HEK293T (cell line): ENCODE data around the gene ARHGAP21.
A peak's percentile ranks its signal among the peaks of the same experiment; 100 is the strongest.

Source experiments
- CTCF ChIA-PET: fragments of 350-600 bp; formaldehyde crosslinking; extraction: SDS; loops from one replicate; lab custom pipeline; 2021; ENCODE audit warnings: antibody characterized with exemption, inconsistent platforms; lab: Yijun Ruan, JAX
- POLR2A ChIA-PET: fragments of 350-600 bp; formaldehyde crosslinking; extraction: SDS; loops from one replicate; lab custom pipeline; 2020; ENCODE audit warnings: antibody characterized with exemption, inconsistent platforms; lab: Yijun Ruan, JAX
- DNase-seq: peaks from one replicate; pipeline ENCODE4 v3.0.0; 2012; ENCODE audit warnings: mixed read lengths; ENCODE audit errors: extremely low spot score
- ARNT ChIP-seq: fragments of 450-650 bp; IDR thresholded peaks from 2 replicates; pipeline ENCODE4 v1.6.1; 2017; ENCODE audit warnings: mild to moderate bottlenecking
- BHLHE40 ChIP-seq: fragments of 450-650 bp; IDR thresholded peaks from 2 replicates; pipeline ENCODE4 v1.6.1; 2016; ENCODE audit warnings: mild to moderate bottlenecking, moderate library complexity, borderline replicate concordance
- CTBP1 ChIP-seq: fragments of 450-650 bp; IDR thresholded peaks from 2 replicates; pipeline ENCODE4 v1.6.1; 2016; ENCODE audit warnings: borderline replicate concordance
- ELF4 ChIP-seq: fragments of 450-650 bp; IDR thresholded peaks from 2 replicates; pipeline ENCODE4 v1.6.1; 2017; ENCODE audit warnings: antibody characterized with exemption
- FOXA1 ChIP-seq: fragments of 450-650 bp; IDR thresholded peaks from 2 replicates; pipeline ENCODE4 v1.6.1; 2016; ENCODE audit warnings: mild to moderate bottlenecking
- FOXK2 ChIP-seq: fragments of 450-650 bp; IDR thresholded peaks from 2 replicates; pipeline ENCODE4 v1.6.1; 2016; ENCODE audit warnings: mild to moderate bottlenecking
- FOXM1 ChIP-seq: fragments of 450-650 bp; IDR thresholded peaks from 2 replicates; pipeline ENCODE4 v1.6.1; 2017; ENCODE audit warnings: mild to moderate bottlenecking, borderline replicate concordance
- HDGF ChIP-seq: fragments of 450-650 bp; IDR thresholded peaks from 2 replicates; pipeline ENCODE4 v1.6.1; 2017; ENCODE audit warnings: antibody characterized with exemption, borderline replicate concordance
- L3MBTL2 ChIP-seq: fragments of 450-650 bp; conservative IDR thresholded peaks from 2 replicates; pipeline ENCODE4 v1.6.1; 2016; ENCODE audit warnings: mild to moderate bottlenecking
- LEF1 ChIP-seq: fragments of 450-650 bp; IDR thresholded peaks from 2 replicates; pipeline ENCODE4 v1.6.1; 2017; ENCODE audit warnings: mild to moderate bottlenecking, borderline replicate concordance
- NFRKB ChIP-seq: fragments of 450-650 bp; IDR thresholded peaks from 2 replicates; pipeline ENCODE4 v1.6.1; 2016; ENCODE audit warnings: mild to moderate bottlenecking, moderate library complexity
- PKNOX1 ChIP-seq: fragments of 450-650 bp; IDR thresholded peaks from 2 replicates; pipeline ENCODE4 v1.6.1; 2016
- SP1 ChIP-seq: fragments of 450-650 bp; IDR thresholded peaks from 2 replicates; pipeline ENCODE4 v1.6.1; 2017
- SUZ12 ChIP-seq: fragments of 450-650 bp; IDR thresholded peaks from 2 replicates; pipeline ENCODE4 v1.6.1; 2016; ENCODE audit warnings: mild to moderate bottlenecking
- TARDBP ChIP-seq: fragments of 450-650 bp; IDR thresholded peaks from 2 replicates; pipeline ENCODE4 v1.6.1; 2016
- ZNF384 ChIP-seq: fragments of 450-650 bp; IDR thresholded peaks from 2 replicates; pipeline ENCODE4 v1.6.1; 2016

Gene ARHGAP21

GRCh38 chr10:24683554-24683953 lies 40.1 kb downstream of the ARHGAP21 start:
- TF ChIP-seq ARNT = no peak
- no peak for TF ChIP-seq TARDBP
- TF ChIP-seq SUZ12 = no peak
- no peak for TF ChIP-seq HDGF
- TF ChIP-seq ZNF384 = no peak
- no peak for TF ChIP-seq L3MBTL2
- TF ChIP-seq BHLHE40 = no peak
- TF ChIP-seq ELF4 = no peak
- TF ChIP-seq NFRKB = no peak
- TF ChIP-seq LEF1 = no peak
- no peak for TF ChIP-seq SP1
- no peak for TF ChIP-seq CTBP1
- TF ChIP-seq FOXM1 = no peak
- no peak for TF ChIP-seq FOXK2
- no peak for TF ChIP-seq FOXA1
- TF ChIP-seq PKNOX1 = no peak
- DNase-seq = no peak
- ChIA-PET CTCF (no interaction called here), POLR2A (no interaction called here)

GRCh38 chr10:24681572-24682088 lies 42.1 kb downstream of the ARHGAP21 start:
- ChIA-PET POLR2A (interaction anchor here (0.5 kb wide), 1 partner anchor 37 kb away, joined by 4 read pairs; no protein-coding TSS in a partner anchor), CTCF (no interaction called here)
- no peak for DNase-seq
- no peak for TF ChIP-seq TARDBP
- no peak for TF ChIP-seq ELF4
- TF ChIP-seq FOXA1 = no peak
- peak; percentile 49; the same call in 1 of the 2 replicates for TF ChIP-seq L3MBTL2

GRCh38 chr10:24680647-24681524 lies 42.8 kb downstream of the ARHGAP21 start:
- no peak for DNase-seq
- TF ChIP-seq ARNT = no peak
- no peak for TF ChIP-seq BHLHE40
- TF ChIP-seq CTBP1 = no peak
- no peak for TF ChIP-seq NFRKB
- no peak for TF ChIP-seq SP1
- no peak for TF ChIP-seq SUZ12
- TF ChIP-seq FOXM1 = no peak
- no peak for TF ChIP-seq PKNOX1
- TF ChIP-seq FOXK2 = no peak
- TF ChIP-seq HDGF = no peak
- no peak for TF ChIP-seq L3MBTL2
- no peak for TF ChIP-seq LEF1
- no peak for TF ChIP-seq FOXA1
- TF ChIP-seq TARDBP = no peak
- TF ChIP-seq ZNF384 = no peak
- ChIA-PET CTCF (interaction anchor here (1.1 kb wide), 1 partner anchor 20 kb away, joined by 3 read pairs; no protein-coding TSS in a partner anchor), POLR2A (interaction anchor here (0.5 kb wide), 1 partner anchor 38 kb away, joined by 4 read pairs; no protein-coding TSS in a partner anchor)

- POLR2A ChIA-PET = no interaction called here
- CTCF ChIA-PET = no interaction called here
- TF ChIP-seq NFRKB (no peak), HDGF (no peak), PKNOX1 (no peak), FOXM1 (no peak), ARNT (no peak), ELF4 (no peak), FOXK2 (no peak), CTBP1 (no peak)
- no peak for DNase-seq
Observed at GRCh38 chr10:24678757-24679156, 44.9 kb downstream of the ARHGAP21 start.

GRCh38 chr10:24674892-24675632 lies 48.6 kb downstream of the ARHGAP21 start:
- ChIA-PET CTCF (no interaction called here), POLR2A (no interaction called here)
- DNase-seq = no peak
- TF ChIP-seq ELF4 (no peak), ZNF384 (no peak), FOXK2 (no peak), NFRKB (no peak), SP1 (no peak), TARDBP (no peak)
